GM12892 (cell line): ENCODE results near the gene PACS1.

Experiments
- POLR2A ChIP-seq: IDR thresholded peaks from 2 replicates; pipeline ENCODE4 v1.6.1; 2011; ENCODE audit warnings: low read depth, low read length, control low read depth
- POLR2AphosphoS5 ChIP-seq: IDR thresholded peaks from 2 replicates; pipeline ENCODE4 v1.6.1; 2011; ENCODE audit warnings: low read depth, low read length, control low read depth
- TAF1 ChIP-seq: IDR thresholded peaks from 2 replicates; pipeline ENCODE4 v1.6.1; 2011; ENCODE audit warnings: low read depth, mild to moderate bottlenecking, control low read depth, low read length, borderline replicate concordance

DNA sequence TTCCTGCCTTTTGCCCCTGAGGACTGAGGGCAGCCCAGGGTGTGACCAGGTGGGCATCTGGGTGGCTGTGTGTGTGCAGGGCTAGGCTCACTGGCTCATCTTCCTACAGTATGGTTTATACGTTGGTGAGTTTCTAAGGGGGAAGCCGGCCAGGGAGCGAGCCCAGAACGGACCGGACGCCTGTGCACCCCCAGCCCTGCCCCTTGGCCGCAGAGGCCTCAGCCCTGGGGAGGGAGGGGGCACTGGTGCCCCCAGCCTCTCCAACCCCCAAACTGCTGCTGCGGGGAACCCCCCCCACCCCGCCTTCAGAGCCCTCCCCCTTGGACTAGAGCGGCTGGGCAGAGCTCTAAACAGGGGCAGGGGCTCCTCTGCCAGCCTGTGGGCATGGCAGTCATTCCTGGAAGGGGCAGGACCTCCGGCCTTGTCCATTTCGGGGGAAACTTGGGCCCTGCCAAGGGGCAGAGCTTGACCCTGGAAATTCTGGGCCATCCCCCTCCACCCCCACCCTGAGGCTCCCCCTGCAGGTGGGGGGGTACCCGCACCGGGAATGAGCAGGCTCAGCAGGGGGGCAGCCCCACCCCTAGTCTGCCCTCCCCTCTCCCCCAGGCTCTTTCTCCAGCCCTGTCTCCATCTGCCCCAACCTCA lies 213.5 kb downstream of the PACS1 start:
- TF ChIP-seq TAF1 (no peak), POLR2A (no peak), POLR2AphosphoS5 (no peak)
